ENCODE data around the gene NTHL1.

The NTHL1 gene

DNA sequence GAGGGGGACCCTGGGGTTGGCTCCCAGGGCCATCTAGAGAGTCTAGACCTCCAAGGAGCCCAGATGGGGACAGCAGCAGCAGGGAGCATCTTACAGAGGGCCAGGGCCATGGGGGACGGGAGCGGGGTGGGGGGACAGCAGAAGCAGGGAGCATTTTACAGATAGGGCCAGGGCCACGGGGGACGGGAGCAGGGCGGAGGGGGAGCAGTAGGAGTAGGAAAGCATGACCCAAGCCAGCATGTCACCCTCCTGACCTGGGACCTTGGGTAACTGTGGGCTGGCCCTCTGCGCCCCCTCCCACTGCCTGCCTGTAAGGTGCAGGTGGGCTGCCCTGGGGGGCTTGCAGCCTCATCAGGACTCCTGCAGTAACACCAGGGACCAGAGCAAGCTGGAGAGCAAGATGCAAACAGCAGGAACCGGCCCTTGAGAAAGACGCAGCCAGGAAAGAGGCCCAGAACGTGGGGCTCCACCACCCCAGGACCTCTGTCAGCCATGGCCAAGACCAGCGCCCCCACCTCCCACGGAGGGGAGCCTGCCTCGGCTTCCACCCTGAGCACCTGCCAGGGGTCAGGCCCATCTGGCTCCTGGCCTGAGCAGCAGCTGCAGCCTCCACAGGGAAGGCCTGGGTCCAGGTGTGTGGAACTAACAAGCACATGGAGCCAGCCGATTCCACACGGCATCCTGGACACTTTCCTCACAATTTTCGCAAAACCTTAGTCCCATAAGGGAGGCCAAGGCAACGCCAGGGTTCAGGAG is 40.4 kb downstream of the NTHL1 start:
- DNase-seq, result no peak

DNA sequence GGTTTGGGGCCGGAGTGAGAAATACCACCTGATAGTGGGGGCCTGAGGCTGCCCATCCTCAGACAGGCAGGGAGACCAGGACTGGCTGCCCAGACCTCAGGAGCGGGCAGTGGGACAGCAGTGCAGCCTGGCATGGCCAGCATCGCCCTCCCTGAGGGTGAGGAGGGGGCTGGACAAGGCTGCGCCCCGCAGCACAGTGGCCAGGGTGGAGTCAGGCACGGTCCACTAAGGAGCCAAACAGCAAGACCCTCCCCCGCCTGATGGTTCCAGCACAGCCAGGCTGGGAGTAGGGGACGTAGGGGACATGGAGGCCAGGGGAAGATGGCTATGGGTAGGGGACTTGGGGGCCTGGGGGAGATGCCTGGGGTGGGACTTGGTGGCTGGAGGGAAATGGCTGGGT is 41.3 kb downstream of the NTHL1 start:
- DNase-seq, result no peak

DNA sequence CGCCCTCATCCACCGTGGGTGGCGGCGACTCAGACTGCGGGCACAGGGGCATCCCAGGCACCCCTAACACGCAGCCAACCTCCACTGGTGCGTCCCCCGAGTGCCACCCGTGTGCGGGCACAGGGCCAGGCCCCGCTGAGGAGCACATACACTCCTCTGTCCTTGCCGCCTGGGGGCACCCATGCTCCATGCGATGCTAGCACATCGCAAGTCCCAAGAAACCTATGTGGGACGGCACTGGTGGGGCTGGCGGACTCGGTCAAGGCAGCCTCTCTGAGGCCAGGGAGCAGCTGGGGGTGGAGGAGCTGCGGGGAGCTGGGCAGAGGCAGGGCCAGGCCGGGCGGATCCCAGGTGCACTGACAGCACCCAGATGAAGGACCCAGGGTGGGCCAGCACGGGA is 42.0 kb downstream of the NTHL1 start:
- no peak for DNase-seq

DNA sequence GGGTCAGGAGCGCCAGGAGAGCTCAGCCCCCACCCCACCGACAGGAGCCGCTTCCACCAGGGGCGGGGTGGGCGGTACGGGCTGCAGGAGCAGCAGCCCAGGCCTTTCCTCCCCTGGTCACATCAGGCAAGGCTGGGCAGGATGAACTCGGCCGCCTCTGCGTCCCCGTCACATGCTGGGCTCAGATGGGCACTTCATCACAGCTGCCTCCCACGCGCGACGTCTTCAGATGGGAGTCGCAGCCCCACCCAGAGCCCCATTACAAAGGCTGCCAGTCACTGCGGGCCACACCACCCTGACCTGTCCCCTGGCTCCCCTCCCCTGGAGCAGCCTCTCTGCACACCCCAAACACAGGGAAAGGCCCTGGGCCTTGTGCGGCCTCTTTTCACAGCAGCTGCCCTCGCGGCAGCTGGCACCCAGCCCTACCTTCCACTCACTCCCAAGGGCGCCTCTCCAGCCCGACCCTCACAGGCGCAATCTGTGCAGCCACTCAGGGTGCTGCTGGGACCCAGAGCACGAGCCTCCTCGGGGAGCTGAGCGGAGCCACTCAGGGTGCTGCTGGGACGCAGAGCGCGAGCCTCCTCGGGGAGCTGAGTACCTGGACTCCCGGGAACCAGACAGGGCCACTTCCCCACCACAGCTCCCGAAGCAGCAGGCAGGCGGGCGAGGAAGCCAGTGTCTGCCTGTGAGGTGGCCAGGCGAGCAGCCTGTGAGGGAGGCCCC is 42.7 kb downstream of the NTHL1 start:
- DNase-seq, result no peak

DNA sequence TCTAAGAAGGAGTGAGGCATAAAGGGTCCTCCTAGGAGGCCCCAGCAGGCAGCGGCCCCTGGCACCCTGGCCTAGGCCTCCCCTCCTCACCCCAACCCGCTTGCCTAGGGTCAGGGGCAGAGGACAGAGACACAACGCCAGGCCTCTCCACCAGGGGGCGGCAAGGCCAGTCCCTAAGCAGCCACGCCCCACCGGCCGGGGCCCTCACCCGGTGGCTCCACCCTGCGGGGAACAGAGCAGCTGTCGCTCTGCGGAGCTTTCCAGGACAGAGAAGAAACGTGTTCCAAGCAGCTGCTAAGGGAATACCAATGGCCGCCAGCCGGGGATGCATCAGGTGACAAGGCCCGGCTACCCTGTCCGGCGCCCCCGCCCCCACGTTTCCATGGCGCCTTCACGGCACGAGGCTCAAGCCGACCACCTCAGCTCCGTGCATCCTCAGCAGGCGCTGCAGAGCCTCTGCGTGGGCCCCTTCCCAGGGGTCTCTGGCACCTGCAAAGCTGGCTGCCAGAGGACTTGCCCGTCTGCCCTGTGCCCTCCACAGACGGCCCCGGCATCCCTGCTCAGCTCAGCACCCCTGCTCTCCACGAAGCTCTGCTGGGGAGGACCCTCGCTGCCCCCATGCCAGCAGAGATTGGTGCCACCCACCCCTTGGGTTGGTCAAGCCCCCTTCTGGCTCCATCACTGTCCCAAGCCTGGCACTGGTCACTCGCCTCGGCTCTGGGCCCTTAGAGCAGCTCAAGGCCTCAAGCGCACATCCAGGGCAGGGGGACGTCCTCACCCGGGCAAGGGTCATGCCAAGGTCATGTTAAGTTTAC is 43.6 kb downstream of the NTHL1 start:
- DNase-seq, result peak; percentile 95

DNA sequence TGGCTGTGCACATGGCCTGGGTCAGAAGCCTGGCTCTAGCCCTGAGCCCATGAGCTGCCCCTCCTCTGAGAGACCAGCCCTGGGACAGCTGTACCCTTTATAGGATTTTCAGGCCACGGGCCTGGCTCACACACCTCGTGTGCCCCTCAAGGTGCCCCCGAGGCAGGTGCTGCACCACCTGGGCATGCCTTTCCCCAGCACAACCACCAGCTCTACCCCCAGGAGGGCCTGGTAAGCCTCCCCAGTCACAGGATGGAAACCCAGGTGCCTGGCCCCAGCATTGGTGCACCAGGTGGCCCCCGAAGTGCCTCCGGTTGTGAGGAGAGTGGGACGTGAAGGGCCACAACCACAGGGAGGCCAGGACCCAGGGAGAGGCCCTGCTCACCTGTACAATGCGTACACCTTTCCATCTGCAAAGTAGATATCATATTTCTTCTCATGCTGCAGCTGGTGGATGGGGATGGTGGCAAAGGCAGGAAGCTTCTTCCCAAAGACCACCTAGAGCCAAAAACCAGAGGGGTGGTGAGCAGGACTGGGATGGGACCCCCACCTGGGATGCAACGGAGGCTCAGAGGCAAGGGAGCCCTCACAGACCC is 44.3 kb downstream of the NTHL1 start:
- no peak for DNase-seq

DNA sequence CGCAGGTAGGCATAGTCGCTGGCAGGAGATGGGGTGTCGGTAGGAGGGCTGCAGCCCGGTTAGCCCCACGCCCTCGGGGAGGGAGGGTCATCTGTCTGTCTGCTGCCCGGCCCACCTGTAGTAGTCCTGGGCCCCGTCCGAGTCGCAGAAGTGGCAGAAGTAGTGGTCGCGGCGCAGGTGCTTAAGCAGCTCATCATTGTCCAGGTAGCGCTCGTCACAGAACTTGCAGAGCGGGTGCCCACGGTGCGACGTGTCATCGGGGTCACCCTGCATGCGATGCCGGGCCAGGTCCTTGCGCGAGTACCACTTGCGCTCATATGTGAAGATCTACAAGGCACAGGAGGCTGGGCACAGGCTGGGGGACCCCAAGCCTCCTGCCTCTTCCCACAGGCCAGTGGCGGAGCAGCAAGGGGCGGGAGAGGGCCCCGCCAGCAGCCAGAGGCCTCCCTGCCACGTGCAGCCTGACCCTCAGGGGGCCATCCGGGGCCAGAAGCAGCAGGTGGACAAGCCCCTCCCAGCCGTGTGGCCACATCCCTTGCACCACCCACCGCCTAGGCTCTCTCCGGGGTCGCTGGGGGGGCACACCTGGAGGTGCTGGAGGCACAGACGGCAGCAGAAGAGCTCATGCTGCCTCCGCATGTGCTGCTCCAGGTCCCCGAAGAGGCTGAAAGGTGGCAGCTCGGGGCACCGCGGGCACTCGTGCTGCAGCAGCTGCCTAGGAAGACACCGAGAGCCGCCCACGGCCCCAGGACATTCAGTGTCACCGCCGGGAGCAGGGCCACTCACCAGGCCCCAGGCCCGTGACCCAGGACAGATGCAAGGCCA is 45.0 kb downstream of the NTHL1 start:
- DNase-seq, result no peak

DNA sequence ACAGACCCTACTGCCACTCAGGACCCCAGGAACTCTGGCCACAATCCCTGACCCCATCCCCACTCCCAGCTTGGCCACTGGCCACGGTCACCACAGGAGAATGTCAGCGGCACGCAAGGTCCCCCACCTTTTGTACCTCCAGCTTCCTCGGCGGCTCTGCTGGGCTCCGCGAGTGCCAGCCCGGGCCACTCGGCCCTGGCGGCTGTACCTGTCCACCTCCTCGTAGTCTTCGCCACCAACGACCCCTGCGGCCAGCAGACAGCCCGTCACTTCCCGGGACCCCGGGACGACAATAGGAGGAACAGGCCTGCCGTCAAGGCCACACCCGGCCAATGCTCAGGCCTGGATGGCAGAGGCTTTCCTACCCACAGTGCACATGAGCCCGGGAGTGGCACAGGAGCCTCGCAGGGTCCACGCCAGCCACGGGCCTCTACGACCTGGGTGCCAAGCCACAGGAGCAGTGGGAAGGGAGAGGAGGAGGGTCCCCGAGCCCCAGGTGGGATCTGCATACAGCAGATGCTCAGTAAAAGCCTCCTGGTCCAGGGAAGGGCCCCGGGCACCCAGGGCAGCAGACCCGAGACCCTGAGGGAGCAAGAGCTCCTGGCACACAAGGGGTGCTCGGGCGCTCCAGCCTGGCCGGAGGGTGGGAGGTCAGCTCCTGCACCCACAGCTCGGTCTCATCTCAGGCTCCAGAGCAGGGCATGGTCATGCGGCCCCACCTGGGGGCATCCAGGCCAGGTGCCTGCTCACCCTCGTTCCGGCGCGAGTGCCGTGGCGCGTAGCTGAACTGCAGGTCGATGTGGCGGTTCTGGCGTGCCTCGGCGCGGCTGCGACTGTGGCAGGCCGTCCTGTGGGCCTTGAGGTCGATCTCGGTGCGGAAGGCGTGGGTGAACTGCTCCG is 45.9 kb downstream of the NTHL1 start:
- no peak for DNase-seq

DNA sequence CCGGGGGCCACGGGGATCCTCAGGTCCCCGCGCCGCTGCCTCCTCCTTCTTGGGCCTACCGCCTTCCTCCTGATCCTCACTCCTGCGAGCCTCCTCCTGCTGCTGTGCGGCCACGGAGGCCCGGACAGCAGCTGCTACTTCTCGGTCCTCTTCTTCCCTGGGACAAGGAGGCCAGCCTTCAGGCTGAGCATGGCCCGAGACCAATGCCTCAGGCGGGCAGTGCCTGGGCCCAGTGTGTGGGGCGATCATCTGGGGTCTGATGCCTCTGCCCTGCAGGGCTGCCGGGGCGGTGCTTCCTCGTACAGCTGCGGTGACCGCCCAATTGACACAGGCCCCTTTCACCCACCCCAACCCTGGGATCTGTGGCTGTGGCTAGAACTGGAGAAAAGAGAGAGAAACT is 46.6 kb downstream of the NTHL1 start:
- no peak for DNase-seq

DNA sequence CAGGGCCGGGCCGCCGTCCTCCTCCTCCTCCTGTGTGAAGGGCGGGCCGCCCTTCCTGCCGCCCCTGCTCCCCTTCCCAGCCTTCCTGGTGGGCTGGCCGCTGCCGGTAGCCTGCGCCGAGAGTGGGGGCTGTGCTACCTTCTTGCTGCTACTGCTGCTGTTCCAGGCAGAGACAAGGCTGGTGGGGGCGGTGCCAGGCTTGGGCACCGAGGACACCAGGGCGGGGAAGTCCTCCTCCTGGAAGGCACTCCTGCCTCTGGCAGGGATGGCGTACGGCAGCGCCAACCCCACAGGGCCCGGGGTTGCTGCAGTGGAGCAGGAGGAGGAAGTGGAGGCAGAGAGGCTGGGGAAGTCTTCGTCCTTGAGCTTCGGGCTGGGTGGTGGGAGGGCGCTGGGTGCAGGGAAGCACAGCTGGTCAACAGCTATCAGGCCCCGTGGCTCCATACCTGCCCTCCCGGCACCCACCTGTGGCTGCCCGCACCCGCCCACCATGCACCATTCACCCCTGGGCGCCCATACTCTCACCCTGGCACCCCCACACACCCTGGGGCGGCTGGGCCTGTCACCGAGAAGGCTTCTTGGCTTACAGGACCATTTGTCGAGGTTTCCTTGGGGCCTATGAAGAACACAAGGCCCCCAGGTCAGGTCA is 47.6 kb downstream of the NTHL1 start:
- DNase-seq, result no peak

DNA sequence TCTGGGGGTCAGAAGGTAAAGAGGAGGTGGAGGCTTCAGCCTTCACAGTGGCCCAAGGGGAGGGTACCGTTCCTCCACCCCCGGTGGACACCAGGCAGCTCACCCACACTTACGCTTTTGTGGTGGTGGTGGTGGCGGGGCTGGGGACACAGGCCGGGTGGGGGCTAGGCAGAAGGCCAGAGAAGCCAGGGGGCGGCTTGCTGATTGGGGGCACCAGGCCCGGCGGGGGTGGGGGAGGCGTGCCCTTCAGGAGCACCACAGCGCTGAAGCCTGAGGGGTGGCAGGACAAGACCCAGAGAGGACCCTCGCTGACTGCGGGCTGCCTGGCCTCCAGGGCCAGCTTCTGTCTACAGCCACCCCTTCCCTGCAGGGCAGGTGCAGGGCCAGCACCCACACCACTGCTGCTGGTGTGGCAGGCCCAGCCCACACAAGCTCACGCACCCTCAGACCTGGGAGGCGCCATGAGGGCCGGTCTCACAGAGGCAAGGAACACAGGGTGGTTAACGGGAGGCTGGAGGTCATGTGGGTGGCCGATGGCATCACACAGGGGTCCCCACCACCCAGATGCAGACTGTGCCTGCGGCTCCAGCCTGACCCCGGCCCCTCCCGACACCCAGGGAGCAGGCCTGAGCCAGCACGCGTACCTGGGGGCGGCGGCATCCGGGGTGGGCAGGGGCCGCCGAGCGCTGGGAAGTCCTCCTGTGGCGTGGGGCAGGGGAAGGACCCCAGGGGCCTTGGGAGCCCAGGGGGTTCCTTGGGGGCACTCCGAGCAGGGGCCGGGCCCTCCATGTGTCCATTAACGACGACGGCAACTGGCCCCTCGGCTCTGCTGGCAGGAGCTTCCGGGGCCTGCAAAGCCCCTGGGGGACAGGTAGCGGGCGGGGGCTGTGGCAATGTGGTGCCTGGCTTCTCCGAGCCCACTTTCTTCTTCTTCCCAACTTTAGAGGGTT is 48.5 kb downstream of the NTHL1 start:
- DNase-seq, result no peak

DNA sequence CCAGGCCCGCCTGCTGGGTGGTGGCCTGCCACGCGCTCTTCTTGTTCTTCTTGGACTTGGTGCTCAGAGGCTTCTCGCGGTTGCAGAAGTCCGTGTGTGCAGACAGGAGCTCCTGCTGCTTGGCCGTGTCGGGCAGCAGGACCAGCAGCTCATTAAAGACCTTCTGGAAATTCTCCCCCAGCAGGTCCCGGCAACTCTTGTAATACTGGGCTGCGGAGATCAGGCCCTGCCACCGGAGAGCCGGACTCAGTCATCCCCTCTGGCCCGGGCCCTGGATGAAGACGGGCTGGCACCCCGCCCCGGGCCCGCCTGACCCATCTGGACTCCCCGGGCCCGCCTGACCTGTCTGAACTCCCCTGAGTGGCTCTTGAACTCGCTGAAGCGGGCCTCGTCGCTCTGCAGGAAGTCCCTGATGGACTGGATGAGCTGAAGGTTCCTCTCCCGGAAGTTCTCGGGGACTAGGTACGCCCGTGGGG is 49.2 kb downstream of the NTHL1 start:
- no peak for DNase-seq

DNA sequence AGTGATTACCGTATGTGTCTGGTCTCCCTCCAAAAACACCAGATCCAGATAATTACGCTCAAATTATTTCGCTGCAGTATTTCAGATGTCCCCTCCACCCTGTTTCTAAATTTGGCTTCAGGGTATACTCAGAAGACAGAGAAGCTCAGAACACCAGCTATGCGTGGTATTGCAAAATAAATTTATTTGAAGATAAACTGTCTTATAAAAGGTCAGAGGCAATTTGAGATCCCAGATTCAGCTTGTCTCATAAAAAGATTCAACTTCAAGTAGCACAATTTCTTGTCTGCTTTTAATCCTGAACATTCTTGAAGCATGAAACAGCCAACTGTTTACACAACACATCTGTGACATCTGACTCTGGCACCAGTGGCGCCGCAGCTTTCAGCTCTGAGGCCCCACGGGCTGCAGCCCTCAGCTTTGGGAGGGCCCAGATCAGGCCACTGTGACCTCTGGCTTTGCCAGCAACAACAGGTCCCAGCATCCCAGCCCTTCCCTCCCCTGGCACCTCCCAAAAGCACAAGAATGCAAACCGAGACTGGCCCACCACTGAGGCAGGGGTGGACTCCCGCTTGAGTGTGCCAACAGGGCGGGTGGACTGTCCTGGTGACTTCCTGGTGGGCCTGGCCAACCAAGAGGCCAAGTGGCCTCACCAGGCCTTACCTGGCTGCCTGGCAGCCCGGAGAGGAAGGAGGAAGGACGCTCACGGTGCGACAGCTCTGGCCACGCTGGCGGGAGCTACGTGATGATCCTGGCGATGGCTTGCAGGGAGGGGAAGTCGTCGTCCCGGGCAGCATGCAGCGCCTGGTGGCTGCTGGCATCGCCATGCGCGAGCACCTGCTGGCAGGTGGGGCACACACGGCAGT is 49.9 kb downstream of the NTHL1 start:
- DNase-seq, result no peak

DNA sequence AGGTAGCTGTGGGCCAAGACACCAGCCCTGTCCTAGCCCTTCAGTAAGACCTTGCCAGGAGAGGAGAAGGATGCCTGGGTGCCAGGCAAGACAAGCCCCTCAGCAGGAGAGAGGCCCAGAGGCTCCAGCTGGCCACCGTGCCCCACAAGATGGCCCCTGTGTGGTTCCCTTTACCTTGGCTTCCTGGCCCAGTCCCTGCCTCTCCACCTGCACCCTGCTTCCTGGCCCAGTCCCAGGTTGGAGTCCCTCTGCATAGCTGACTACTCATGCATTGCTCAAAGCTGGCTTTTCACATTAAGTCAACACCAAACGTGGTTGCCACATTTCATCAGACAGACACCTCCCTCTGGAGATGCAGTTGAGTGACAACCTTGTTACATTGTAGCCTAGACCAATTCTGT is 53.9 kb downstream of the NTHL1 start:
- no peak for DNase-seq

DNA sequence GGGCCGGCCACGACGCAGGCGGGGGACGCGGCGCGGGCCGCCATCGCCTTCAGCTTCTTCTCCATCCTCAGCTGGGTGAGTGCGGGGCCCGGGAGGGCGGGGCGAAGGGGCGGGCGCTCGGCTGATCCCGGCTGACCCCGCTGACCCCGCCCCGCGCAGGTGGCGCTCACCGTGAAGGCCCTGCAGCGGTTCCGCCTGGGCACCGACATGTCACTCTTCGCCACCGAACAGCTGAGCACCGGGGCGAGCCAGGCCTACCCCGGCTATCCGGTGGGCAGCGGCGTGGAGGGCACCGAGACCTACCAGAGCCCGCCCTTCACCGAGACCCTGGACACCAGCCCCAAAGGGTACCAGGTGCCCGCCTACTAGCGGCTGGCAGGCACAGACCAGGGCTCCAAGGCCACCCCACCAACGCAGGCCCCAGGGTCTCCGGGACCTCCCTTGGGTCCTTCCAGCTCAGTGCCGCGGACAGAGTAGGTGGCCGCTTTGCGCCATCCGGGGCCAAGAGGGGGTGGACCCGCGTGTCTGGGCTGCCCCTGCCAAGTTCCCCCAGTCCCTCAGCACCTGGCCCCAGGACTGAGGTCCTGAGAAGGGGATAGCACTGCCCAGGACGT is 54.8 kb downstream of the NTHL1 start:
- DNase-seq, result no peak

DNA sequence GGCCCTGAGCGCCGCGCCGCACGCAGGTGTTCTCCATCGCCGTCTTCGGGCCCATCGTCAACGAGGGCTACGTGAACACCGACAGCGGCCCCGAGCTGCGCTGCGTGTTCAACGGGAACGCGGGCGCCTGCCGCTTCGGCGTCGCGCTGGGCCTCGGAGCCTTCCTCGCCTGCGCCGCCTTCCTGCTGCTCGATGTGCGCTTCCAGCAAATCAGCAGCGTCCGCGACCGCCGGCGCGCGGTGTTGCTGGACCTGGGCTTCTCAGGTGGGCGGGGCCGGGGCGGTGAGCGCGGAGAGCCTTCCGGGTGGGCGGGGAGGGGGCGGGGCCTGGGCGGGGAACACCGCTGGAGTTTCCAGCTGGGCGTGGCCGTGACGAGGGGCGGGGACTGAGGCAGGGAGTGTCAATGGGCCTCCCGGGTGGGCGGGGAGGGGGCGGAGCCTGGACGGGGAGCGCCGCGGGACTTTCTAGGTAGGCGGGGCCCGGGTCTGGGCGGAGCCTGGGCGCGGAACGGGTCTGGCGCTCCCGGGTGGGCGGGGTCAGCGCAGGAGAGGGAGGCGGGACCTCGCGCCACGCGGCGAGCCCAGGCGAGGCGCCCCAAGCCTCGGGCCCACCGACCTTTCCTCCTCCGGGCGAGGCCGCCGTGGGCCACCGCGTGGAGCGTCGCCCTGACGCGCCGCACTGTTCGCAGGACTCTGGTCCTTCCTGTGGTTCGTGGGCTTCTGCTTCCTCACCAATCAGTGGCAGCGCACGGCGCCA is 55.5 kb downstream of the NTHL1 start:
- no peak for DNase-seq

DNA sequence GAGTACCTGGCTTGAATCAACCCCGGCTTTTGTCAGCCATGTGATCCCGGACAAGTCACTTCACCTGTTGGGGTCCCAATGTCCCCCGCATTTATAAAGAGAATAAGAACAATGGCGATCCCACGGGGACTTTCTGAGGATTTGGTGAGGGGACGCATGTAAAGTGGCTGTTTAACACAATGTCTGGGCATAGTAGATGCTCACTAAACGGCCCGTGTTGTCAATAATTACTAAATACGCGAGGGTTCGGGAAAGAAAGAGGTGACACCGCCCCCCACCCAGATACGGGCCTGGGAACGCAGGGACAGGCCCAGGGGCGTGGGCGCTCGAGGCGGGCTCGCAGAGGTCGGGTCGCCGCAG is 56.1 kb downstream of the NTHL1 start:
- no peak for DNase-seq

All from COR-L47 (cell line).